ENCODE measurements around the gene NUDT2. TPM values are rescaled to one million over a fixed set of nuclear protein-coding genes. Genes with fewer than 3 reads are reported as not detected.
"Not testable (repeated sequence)": the region's sequence is repeated elsewhere in the genome, so short reads cannot be mapped to it uniquely, and the experiment has no call there.

Gene NUDT2
- total RNA-seq, 2 experiments from 2014 or later = 35.3 to 38.4 TPM

GRCh38 chr9:34347800-34348158 lies 18.4 kb downstream of the NUDT2 start:
- H3K36me3 Mint-ChIP-seq (ENCODE audit: low read depth) = peaks cover 10% of the 10 kb centered on the region
- ATAC-seq (no peak), DNase-seq (no peak)
- intact Hi-C loops (cut with micrococcal nuclease) = no loop called here
- CTCF ChIA-PET = interaction anchor here (1.6 kb wide), 1 partner anchor 15 kb away, joined by 5 read pairs; no protein-coding TSS in a partner anchor
- POLR2A ChIA-PET = interaction anchor here (1.7 kb wide), 1 partner anchor 14 kb away, joined by 6 read pairs; no protein-coding TSS in a partner anchor
- no peaks in the 10 kb centered on the region for H3K9me3 Mint-ChIP-seq
- H3K4me1 Mint-ChIP-seq (ENCODE audit: low read depth) = no peaks in the 10 kb centered on the region
- no peaks in the 10 kb centered on the region for H3K27me3 Mint-ChIP-seq
- TF ChIP-seq, protein P1, sequence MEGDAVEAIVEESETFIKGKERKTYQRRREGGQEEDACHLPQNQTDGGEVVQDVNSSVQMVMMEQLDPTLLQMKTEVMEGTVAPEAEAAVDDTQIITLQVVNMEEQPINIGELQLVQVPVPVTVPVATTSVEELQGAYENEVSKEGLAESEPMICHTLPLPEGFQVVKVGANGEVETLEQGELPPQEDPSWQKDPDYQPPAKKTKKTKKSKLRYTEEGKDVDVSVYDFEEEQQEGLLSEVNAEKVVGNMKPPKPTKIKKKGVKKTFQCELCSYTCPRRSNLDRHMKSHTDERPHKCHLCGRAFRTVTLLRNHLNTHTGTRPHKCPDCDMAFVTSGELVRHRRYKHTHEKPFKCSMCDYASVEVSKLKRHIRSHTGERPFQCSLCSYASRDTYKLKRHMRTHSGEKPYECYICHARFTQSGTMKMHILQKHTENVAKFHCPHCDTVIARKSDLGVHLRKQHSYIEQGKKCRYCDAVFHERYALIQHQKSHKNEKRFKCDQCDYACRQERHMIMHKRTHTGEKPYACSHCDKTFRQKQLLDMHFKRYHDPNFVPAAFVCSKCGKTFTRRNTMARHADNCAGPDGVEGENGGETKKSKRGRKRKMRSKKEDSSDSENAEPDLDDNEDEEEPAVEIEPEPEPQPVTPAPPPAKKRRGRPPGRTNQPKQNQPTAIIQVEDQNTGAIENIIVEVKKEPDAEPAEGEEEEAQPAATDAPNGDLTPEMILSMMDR (IDR thresholded peaks at IDR 0.05) = no peak
- no peak overlapping the region for H3K4me3 Mint-ChIP-seq
- H3K27ac Mint-ChIP-seq = no peak overlapping the region

GRCh38 chr9:34349324-34349723 lies 20.0 kb downstream of the NUDT2 start:
- DNase-seq (no peak), ATAC-seq (no peak)
- POLR2A ChIA-PET = no interaction called here
- H3K4me1 Mint-ChIP-seq (ENCODE audit: low read depth) = no peaks in the 10 kb centered on the region
- no peak overlapping the region for H3K27ac Mint-ChIP-seq
- intact Hi-C loops (cut with micrococcal nuclease) = no loop called here
- no peak overlapping the region for H3K4me3 Mint-ChIP-seq
- H3K9me3 Mint-ChIP-seq = no peaks in the 10 kb centered on the region
- CTCF ChIA-PET = interaction anchor here (1.6 kb wide), 1 partner anchor 11 kb away, joined by 4 read pairs; no protein-coding TSS in a partner anchor
- no peaks in the 10 kb centered on the region for H3K27me3 Mint-ChIP-seq
- H3K36me3 Mint-ChIP-seq (ENCODE audit: low read depth) = peaks cover 4% of the 10 kb centered on the region
- TF ChIP-seq, protein P1 (IDR thresholded peaks at IDR 0.05) = no peak

DNA sequence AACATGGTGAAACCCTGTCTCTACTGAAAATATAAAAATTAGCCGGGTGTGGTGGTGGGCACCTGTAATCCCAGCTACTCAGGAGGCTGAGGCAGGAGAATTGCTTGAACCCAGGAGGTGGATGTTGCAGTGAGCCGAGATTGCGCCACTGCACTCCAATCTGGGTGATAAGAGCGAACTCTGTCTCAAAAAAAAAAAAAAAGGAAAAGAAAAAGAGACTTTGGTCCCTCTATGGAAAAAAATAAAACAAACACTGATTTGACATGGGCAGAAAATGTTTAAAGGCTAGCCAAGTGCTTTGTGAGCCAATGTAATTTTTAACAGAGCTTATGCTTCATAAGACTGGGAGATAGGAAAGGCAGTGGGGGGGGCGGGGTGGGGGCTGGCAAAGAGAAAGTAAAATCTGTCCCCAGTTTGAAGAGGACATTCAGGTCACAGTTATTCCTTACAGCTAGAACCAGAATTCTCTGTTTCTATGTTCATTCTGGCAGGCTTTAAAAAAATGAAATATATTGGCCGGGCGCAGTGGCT lies 22.8 kb downstream of the NUDT2 start:
- ATAC-seq; H3K27me3 Mint-ChIP-seq; H3K4me3 Mint-ChIP-seq; H3K27ac Mint-ChIP-seq; intact Hi-C loops (cut with micrococcal nuclease); H3K9me3 Mint-ChIP-seq; H3K4me1 Mint-ChIP-seq (ENCODE audit: low read depth); POLR2A ChIA-PET; DNase-seq: not testable (repeated sequence)
- H3K36me3 Mint-ChIP-seq (ENCODE audit: low read depth) = peaks cover 14% of the 10 kb centered on the region
- CTCF ChIA-PET = interaction anchor here (2.5 kb wide), 1 partner anchor 28 kb away, joined by 7 read pairs; no protein-coding TSS in a partner anchor

GRCh38 chr9:34352957-34353356 lies 23.6 kb downstream of the NUDT2 start:
- H3K27ac Mint-ChIP-seq; H3K27me3 Mint-ChIP-seq; intact Hi-C loops (cut with micrococcal nuclease); CTCF ChIA-PET; POLR2A ChIA-PET; H3K9me3 Mint-ChIP-seq; DNase-seq; ATAC-seq; H3K4me1 Mint-ChIP-seq (ENCODE audit: low read depth); H3K4me3 Mint-ChIP-seq: not testable (repeated sequence)
- peaks cover 14% of the 10 kb centered on the region for H3K36me3 Mint-ChIP-seq (ENCODE audit: low read depth)

- POLR2A ChIA-PET = no interaction called here
- H3K36me3 Mint-ChIP-seq (ENCODE audit: low read depth) = peaks cover 5% of the 10 kb centered on the region
- ATAC-seq (no peak), DNase-seq (no peak)
- peaks cover 9% of the 10 kb centered on the region for H3K4me1 Mint-ChIP-seq (ENCODE audit: low read depth)
- CTCF ChIA-PET = interaction anchor here (0.7 to 1.0 kb wide), 2 partner anchors 41 kb away, joined by 3 to 4 read pairs; no protein-coding TSS in a partner anchor
- H3K27me3 Mint-ChIP-seq = no peaks in the 10 kb centered on the region
- H3K4me3 Mint-ChIP-seq = no peak overlapping the region
- TF ChIP-seq, protein P1 (IDR thresholded peaks at IDR 0.05) = no peak
- peaks cover 4% of the 10 kb centered on the region for H3K9me3 Mint-ChIP-seq
- no peak overlapping the region for H3K27ac Mint-ChIP-seq
- intact Hi-C loops (cut with micrococcal nuclease) = no loop called here
Measured at GRCh38 chr9:34362614-34363214, 33.3 kb downstream of the NUDT2 start.

All from activated CD8-positive, alpha-beta T cell treated with anti-CD3 and anti-CD28 coated beads for 36 hours (primary cell).